Measurements from ENCODE around the gene PGM3. TPM values are rescaled to one million over a fixed set of nuclear protein-coding genes. Genes with fewer than 3 reads are reported as not detected.
A peak's percentile ranks its signal among the peaks of the same experiment; 100 is the strongest.

Gene PGM3
- polyA plus RNA-seq, 5 donors: 54.9 to 91.3 (median 79.7) TPM

DNA sequence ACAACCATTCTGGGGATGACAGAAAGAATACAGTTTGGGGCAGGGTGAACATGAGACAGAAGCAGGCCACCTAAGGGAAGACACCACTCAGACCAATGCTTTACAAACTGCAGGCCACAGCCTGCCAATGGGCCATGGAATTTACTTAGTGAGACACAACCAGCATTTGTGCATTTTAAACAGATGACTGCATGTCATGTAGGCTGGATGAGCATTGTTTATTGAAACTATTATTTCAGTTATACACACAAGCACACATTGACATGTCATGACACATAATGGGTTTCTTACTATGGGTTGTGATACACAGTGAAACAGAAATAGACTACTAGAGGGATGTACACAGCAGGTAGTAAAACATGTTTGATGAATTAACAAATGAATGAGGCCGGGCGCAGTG is 8.0 kb downstream of the PGM3 start:
- no peak for DNase-seq

DNA sequence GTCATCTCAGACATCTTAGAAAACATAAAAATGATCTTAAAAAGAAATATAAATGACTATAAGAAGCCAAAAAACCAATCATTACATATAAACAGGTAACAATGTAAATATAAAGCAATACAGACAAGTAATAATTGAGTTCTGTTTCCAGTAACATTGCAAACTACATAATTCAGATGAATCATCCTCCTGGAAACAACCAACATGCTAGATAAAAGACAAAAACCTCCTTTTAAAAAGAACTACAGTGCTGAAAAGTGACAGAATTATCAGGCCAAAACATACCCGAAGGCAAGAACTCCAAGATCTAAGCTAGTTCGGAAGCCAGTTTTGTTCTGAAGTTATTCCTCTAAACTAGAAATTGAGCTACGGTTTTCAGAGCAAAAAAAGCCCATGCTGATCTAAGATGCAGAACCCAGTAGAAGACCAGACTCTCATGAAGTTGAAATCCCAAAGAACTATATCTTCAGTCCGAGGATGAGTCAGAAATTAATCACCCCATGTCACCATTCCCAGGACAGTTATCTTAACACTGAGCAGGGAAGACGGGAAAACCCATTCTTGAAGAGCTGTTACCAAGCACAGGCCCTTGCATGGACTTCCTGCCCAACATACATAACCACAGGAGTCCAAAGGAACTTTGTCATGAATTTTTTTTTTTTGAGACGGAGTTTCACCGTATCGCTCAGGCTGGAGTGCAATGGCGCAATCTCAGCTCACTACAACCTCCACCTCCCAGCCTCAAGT is 9.8 kb downstream of the PGM3 start:
- DNase-seq: no peak

DNA sequence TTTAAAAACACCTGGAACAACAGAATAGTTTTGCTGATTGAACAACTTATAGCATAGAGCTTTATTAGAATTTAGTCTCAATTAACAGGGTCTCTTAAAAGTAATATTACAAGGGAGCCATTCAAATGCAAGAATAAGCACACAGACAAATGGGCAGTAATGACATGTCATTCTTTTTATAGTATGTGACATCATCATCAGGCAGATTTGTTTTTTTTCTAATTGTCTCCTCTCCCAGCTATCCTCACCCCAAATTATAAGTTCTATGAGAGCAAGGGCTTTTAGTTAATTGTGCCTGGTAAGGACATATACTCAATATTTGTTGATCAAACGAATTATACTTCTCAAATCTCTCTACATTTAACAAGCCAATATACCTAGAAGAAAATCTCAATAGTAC is 11.0 kb downstream of the PGM3 start:
- DNase-seq: no peak

DNA sequence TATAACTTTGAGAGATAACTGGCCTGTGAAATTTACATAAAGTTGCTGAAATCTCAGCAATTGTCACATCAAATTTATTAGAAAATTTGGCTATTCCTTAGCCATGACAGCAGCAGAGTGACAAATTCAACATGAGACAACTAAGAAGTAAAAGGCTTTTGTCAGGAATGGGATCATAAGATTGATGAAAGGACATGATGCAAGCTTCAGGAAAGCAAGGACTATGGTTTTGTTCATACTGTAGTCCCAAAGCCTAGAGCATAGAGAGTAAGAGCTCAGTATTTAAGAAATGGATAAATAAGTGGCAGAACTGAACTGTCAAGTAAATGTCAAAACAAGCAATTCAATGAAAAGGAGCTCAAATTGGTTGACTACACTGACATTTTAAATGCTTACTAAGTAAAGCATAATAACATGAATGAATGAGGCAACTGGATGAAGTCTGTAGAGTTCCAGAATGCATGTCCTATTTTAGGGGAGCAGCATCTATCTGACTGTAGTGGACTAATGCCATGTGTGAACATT is 12.6 kb downstream of the PGM3 start:
- DNase-seq: no peak

DNA sequence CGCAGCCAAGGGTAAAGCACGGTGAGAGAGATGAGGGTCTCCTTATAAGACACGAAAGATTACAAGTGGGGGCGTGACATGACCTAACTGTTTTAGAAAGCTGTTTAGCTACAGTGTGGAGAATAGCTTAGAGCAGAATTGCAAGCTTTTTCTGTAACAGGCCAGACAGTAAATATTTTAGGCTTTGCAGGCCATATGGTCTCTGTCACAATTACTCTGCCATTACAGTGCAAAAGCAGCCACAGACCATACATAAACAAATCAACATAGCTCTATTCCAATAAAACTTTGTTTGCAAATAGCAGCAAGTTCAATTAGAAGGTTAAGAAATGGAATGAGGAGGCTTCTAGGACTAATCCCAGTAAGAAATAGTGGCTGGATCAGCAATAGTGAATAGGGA is 16.8 kb downstream of the PGM3 start:
- DNase-seq: peak; percentile 31 to 46

DNA sequence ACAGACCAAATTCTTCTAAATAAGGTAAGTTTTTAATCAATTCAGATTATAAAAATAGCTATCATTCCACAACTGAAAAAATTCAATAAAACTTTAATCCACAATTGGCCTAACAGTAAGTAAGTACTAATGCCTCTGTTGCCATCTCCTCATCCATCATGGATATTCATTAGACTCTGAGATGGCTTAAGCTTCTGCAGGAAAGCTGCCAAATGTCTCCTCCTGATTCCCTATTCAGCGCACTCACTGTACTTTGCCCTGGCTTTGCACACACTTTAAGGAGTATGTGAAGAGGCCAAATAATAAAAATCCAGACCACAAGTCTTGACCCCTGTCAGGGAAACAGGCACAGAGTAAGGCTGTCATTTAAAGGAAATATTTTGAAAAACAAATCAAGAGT is 23.6 kb downstream of the PGM3 start:
- DNase-seq: no peak

DNA sequence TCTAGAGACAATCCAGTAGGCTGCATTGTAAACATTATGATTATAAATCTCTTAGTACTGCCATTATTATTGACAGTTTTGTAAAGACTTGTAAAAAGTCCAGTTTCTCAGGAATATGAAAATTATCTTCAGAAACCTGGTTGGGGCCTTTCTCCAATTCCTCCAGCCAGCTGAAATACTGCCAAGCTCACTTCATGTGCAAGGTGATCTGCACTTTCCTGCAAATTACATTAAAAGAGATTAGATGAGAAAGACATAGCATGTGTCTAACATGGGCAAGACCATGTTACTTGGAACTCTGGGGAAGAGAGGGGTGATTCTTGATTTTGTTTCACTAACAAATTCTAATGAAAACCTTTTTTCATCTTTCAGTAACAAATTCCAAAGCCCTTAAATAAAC is 24.0 kb downstream of the PGM3 start:
- no peak for DNase-seq

DNA sequence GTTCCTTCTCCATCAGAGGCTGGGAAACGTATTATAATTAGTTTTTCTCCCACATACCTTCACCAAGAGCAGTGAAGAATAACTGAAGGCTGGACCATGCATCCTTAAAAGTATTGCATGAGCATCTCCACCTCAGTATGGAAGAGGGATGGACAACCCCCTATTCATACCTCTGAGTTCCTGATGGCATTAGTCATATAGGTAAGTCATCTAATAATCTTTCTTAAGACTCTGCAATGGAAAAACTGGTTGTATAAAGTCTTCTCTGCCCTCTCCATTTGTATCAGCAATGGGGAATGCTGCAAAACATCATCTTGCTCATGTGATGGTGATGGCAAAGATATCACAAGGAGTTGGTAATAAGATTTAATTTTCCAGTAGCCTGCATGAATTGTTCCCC is 24.5 kb downstream of the PGM3 start:
- DNase-seq: no peak

DNA sequence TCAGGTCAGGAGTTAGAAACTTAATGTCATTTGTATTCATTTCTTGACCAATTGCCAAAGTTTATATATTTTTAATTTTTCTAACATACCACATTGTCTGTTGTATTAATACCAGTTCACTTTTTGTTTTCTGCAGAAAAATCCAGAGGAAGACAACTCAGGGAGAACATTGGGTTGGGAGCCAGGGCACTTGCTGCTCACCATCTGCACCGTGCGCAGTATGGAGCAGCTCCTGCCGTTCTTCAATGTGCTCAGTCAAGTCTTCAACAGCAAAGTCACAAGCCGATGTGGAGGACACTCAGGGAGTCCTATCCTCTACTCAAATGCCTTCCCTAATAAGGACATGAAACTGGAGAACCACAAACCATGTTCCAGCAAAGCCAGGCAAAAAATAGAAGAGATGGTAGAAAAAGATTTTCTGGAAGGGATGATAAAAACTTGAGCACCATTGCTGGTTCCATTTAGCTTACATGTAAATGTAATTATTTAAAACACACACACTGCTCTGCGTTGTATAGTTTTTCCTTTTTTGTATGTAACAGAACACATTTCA is 25.3 kb downstream of the PGM3 start:
- DNase-seq: no peak

DNA sequence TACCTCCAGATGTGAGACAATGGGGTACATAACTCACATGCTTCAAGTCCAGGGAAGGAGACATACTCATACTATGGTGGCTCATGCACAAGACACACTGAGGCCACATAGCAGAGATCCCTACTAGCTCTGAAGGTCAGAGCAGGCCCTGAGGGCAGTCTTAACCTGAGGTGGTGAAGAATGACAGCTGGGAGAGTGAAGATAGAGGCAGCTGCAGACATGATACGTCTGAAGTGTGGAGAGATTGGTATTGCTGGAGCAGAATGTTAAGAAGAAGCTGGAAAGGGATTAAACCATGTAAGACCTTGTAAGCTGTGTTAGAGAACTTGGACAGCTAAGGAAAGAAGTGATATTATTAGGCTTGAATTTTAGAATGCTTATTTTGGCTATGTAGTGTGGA is 32.9 kb downstream of the PGM3 start:
- DNase-seq: no peak

DNA sequence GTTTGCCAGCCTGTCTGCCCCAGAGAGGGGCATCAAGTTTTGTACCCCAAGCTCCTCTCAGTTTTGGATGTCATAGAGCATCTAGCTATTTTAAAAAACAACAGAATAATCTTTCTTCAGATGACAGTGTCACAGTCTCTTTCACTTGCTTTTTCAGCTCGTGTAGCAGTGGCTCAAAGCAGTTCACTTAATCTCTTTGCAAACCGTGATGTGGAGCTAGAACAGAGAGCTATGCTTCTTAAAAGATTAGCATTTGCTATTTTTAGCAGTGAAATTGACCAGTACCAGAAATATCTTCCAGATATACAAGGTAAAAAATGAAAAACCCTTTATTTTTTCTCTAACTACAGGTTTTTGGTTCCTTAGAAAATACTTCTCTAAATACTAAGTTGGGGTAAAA is 37.3 kb downstream of the PGM3 start:
- no peak for DNase-seq

DNA sequence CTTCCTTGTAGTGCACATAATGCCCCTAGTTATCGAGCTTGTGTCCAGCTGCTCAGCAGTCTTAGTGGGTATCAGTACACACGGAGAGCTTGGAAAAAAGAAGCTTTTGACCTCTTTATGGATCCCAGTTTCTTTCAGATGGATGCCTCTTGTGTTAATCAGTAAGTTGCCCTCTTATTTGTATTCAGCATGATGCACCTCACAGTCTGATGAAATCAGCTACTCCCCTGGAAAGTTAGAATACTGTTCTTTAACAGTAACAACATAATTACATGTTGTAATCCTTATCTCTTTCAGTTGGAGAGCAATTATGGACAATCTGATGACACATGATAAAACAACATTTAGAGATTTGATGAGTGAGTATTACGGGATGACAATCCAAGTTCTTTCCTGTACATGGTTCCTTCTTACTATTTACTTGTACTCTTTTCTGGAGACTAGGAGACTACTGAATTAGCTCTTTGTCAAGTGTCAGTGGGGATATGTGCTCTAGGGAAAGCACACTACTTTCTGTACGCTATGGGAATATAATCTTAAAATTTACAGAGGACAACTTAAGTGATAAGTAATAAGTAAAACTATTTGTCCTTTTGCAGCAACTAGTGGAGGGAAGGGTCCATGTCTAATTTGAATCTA is 39.1 kb downstream of the PGM3 start:
- DNase-seq: no peak

DNA sequence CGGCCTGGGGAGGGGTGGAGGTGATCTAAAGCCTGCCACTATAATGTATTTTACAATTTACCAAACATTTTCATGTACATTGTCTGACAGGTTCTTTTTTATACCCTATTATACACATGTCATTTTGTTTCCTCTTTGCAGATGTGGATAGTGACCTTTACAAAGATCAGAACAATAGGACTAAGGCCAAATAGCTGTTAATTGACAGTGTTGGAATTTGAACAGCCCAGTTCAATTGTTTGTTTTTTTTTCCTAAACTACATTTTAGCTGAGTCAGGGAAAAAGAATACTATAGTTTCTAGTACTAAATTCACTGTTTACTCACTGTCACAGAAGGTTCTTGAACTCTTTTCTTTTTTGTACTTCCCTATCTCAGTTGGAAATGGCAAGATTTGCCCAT is 40.2 kb downstream of the PGM3 start:
- no peak for DNase-seq

DNA sequence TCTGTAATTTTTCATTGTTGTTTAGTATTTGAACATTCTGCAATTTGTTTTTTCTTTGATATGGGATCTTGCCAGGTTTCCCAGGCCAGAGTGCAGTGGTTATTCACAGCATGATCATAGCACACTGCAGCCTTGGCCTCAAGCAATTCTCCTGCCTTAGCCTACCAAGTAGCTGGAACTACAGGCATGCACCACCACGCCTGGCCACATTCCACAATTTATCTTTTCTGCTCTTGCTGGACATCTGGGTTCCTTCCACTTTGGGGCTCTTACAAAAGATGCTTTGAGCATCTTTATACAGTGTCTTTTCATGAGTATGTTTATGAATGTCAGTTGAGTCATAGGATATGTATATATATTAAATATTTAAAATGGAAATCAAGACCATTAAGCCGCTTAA is 42.0 kb downstream of the PGM3 start:
- DNase-seq: no peak

DNA sequence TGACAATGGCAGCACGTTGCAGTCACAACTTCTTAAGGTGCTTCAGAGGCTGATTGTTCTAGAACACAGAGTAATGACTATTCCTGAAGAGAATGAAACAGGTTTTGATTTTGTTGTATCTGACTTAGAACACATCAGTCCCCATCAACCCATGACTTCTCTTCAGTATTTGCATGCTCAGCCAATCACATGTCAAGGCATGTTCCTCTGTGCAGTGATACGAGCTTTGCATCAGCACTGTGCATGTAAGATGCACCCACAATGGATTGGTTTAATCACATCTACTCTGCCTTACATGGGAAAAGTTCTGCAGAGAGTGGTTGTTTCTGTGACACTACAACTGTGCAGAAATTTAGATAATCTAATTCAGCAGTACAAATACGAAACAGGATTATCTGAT is 54.3 kb downstream of the PGM3 start:
- no peak for DNase-seq

DNA sequence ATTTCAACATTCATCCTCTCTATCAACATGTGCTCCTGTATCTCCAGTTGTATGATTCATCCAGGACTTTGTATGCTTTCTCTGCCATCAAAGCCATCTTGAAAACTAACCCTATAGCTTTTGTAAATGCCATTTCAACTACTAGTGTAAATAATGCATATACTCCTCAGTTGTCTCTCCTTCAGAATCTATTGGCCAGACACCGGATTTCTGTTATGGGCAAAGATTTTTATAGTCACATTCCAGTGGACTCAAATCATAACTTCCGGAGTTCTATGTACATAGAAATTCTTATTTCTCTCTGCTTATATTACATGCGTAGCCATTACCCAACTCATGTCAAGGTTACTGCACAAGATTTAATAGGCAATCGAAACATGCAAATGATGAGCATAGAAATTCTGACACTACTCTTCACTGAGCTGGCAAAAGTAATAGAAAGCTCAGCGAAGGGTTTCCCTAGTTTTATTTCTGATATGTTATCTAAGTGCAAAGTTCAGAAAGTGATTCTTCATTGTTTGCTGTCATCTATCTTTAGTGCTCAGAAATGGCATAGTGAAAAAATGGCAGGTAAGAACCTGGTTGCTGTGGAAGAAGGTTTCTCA is 54.8 kb downstream of the PGM3 start:
- no peak for DNase-seq

DNA sequence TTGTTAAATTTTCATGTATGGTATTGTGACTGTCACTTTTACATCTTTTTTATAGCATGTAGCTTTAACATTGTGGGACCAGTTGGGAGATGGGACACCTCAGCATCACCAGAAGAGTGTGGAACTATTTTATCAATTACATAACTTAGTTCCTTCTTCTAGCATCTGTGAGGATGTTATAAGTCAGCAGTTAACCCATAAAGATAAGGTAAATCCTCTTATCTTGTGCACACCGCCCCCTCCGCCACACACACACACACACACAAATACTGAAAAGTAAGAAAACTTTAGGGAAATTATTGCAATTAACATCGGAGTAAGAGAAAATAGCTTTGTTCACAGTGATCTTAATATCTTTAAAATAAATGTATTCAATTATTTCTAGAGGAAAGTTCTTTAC is 60.9 kb downstream of the PGM3 start:
- DNase-seq: no peak

DNA sequence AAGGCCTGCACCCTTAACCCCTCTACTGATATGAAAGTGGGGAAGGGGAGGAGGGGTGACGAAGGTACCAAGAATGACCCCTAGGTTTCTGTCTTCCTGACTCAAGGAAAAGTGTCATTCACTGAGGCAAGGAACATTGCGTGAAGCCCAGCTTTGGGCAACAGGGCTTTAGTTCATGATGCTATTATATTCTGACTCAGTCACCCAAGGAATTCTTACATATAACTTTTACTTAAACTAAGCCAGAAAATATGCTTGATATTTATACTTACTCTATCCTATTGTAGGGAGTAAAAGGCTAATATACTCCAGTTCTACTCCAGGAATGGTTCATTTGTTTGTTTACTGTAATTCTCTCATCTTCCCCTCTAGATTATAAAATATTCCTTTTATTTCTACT is 65.1 kb downstream of the PGM3 start:
- no peak for DNase-seq

DNA sequence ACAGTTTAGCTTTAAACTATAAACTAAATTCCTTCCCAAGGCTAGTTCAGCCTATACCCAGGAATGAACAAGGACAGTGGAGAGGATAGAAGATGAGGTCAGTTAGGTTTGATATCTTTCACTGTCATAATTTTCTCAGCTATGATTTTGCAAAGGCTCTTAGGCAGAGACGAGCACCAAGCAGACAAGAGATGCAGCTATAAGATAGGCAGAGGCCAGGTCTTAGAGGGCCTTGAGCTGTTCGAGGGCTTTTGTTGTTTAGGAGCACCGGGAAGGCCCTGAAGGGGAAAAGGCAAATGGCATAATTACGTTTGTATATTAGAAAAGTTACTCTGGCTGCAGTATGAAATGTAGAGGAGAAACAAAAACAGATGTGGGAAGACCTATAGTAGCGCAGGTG is 65.8 kb downstream of the PGM3 start:
- no peak for DNase-seq

DNA sequence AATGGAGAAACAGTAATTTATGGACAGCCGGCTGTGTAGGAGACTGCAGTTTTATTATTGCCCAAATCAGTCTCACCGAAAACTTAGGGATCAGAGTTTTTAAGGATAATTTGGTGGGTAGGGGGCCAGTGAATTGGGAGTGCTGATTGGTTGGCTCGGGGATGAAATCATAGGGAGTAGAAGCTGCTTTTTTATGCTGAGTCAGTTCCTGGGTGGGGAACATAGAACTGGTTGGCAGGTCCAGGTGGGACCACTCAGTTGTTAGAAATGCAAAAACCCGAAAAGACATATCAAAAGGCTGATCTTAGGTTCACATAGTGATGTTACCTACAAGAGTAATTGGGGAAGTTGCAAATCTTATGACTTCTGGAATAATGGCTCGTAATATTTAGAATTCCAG is 66.3 kb downstream of the PGM3 start:
- no peak for DNase-seq

DNA sequence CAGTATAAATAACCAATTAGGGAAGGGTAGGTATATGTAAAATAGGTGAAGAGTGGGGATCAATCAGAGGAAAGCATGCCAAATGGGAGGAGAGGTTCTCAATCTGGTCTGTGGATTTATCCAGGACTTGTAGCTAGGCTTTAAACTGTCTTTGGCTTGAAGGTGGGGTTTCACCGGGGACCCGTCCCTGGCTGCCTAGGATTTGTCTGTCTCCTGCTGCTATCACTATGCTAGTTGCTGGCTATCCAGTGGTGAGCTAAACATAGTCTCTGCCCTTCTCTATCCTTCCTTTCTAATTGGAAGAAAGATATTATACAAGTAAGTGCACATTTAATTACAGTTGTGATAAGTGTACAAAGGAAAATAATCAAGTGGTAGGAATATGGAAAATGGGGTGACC is 66.8 kb downstream of the PGM3 start:
- DNase-seq: no peak

DNA sequence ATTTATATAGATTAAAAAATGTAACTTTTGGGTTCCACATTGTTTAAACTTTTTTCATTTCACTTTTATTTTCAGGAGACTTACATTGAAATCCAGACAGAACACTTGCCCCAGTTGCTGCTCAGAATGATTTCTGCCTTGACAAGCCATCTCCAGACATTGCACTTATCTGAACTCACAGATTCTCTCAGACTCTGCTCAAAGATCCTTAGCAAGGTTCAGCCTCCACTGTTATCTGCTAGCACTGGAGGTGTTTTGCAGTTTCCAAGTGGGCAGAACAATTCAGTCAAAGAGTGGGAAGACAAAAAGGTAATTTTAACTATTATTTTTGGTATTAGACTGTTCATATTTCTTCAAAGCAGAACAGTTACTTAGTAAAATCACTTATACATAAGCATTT is 67.6 kb downstream of the PGM3 start:
- no peak for DNase-seq

DNA sequence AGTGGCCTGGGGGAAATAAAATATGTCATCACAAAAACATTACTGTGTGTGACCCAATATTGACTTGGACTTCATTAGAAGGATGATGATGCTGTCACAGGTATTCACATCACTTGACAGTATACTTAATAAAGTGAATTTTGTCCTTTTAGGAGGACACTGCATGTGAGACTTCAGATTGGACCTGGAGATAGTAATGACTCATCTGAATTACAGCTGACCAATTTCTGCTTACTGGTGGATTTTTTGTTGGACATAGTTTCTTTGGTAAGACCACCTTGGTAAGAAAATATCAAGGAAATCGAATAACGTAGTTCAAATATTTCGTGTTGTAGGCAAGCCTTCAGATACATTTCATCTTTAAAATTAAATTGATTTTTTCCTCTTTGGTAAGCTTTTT is 68.5 kb downstream of the PGM3 start:
- no peak for DNase-seq

Measured in right lung (tissue), 5 donors.